WTC11 (cell line): ENCODE data around the gene KANSL3. TPM values are rescaled to one million over a fixed set of nuclear protein-coding genes. Genes with fewer than 3 reads are reported as not detected.

ENCODE experiments used
- ATAC-seq: fragments of 200-7000 bp; cut with Tn5 transposase; 2 replicates; pipeline ENCODE4 v1.10.0; 2021; ENCODE audit warnings: mild to moderate bottlenecking, moderate library complexity
- CTCF ChIA-PET: fragments of 300-600 bp; sonication (Branson Sonifier 250); formaldehyde crosslinking; loops from one replicate; lab custom pipeline; 2021; ENCODE audit warnings: antibody characterized with exemption; lab: Charles Lee
- POLR2A ChIA-PET: fragments of 350-600 bp; sonication (Branson Sonifier 250); formaldehyde crosslinking; loops from one replicate; lab custom pipeline; 2021; ENCODE audit warnings: antibody characterized with exemption; lab: Charles Lee
- DNase-seq: peaks from one replicate; pipeline ENCODE4 v3.0.0; 2021; ENCODE audit warnings: low spot score
- H3K27ac Mint-ChIP-seq: 2 replicates; pipeline ENCODE4 v1.8.0; 2021; ENCODE audit warnings: mixed read lengths
- H3K27me3 Mint-ChIP-seq: 2 replicates; pipeline ENCODE4 v1.8.0; 2021; ENCODE audit warnings: low read depth, mild to moderate bottlenecking, moderate library complexity, mixed read lengths
- H3K36me3 Mint-ChIP-seq: 2 replicates; pipeline ENCODE4 v1.8.0; 2021; ENCODE audit warnings: mixed read lengths
- H3K4me1 Mint-ChIP-seq: 2 replicates; pipeline ENCODE4 v1.8.0; 2022; ENCODE audit warnings: mixed read lengths
- H3K4me3 Mint-ChIP-seq: 2 replicates; pipeline ENCODE4 v1.8.0; 2021; ENCODE audit warnings: mild to moderate bottlenecking, moderate library complexity, mixed read lengths
- H3K9me3 Mint-ChIP-seq: 2 replicates; pipeline ENCODE4 v1.8.0; 2021; ENCODE audit warnings: mixed read lengths
- ARID4B ChIP-seq: sonication (generic); formaldehyde crosslinking; IDR thresholded peaks from 2 replicates; pipeline ENCODE4 v1.8.0; 2023; ENCODE audit warnings: missing genetic modification reagents, mild to moderate bottlenecking, borderline replicate concordance
- ATF3 ChIP-seq: sonication (generic); formaldehyde crosslinking; conservative IDR thresholded peaks from 2 replicates; pipeline ENCODE4 v1.8.1; 2022; ENCODE audit warnings: mild to moderate bottlenecking, missing genetic modification reagents
- ESRRA ChIP-seq: sonication (generic); formaldehyde crosslinking; IDR thresholded peaks from 2 replicates; pipeline ENCODE4 v1.8.1; 2022; ENCODE audit warnings: mild to moderate bottlenecking, missing genetic modification reagents, borderline replicate concordance
- FOXK1 ChIP-seq: sonication (generic); formaldehyde crosslinking; IDR thresholded peaks from 2 replicates; pipeline ENCODE4 v1.8.0; 2022; ENCODE audit warnings: mild to moderate bottlenecking, moderate library complexity, missing genetic modification reagents
- JUN ChIP-seq: sonication (generic); formaldehyde crosslinking; IDR thresholded peaks from 2 replicates; pipeline ENCODE4 v1.8.0; 2023; ENCODE audit warnings: mild to moderate bottlenecking, missing genetic modification reagents
- MAX ChIP-seq: sonication (generic); formaldehyde crosslinking; IDR thresholded peaks from 2 replicates; pipeline ENCODE4 v1.8.0; 2022; ENCODE audit warnings: mild to moderate bottlenecking, missing genetic modification reagents
- MLX ChIP-seq: sonication (generic); formaldehyde crosslinking; IDR thresholded peaks from 2 replicates; pipeline ENCODE4 v1.8.1; 2023; ENCODE audit warnings: mild to moderate bottlenecking, missing genetic modification reagents, moderate library complexity
- MYBL2 ChIP-seq: sonication (generic); formaldehyde crosslinking; IDR thresholded peaks from 2 replicates; pipeline ENCODE4 v1.8.1; 2023; ENCODE audit warnings: mild to moderate bottlenecking, moderate library complexity, missing genetic modification reagents
- NFATC4 ChIP-seq: fragments of 250-450 bp; sonication (Bioruptor Pico); IDR thresholded peaks from 2 replicates; pipeline ENCODE4 v1.9.0; 2021; ENCODE audit warnings: mild to moderate bottlenecking
- NR2C2 ChIP-seq: sonication (generic); formaldehyde crosslinking; IDR thresholded peaks from 2 replicates; pipeline ENCODE4 v1.8.0; 2022; ENCODE audit warnings: mild to moderate bottlenecking, missing genetic modification reagents
- PRRX2 ChIP-seq: fragments of 250-450 bp; sonication (Bioruptor Pico); IDR thresholded peaks from 2 replicates; pipeline ENCODE4 v1.8.0; 2021; ENCODE audit warnings: mild to moderate bottlenecking
- RORB ChIP-seq: fragments of 250-450 bp; sonication (Bioruptor Pico); IDR thresholded peaks from 2 replicates; pipeline ENCODE4 v1.9.0; 2021; ENCODE audit warnings: mild to moderate bottlenecking
- SMAD4 ChIP-seq: sonication (generic); formaldehyde crosslinking; IDR thresholded peaks from 2 replicates; pipeline ENCODE4 v1.8.0; 2022; ENCODE audit warnings: mild to moderate bottlenecking, missing genetic modification reagents
- TP53 ChIP-seq: sonication (generic); formaldehyde crosslinking; IDR thresholded peaks from 2 replicates; pipeline ENCODE4 v1.8.1; 2023; ENCODE audit warnings: mild to moderate bottlenecking, missing genetic modification reagents
- USF2 ChIP-seq: sonication (generic); formaldehyde crosslinking; IDR thresholded peaks from 2 replicates; pipeline ENCODE4 v1.8.1; 2023; ENCODE audit warnings: mild to moderate bottlenecking, missing genetic modification reagents, moderate library complexity
- ZBTB21 ChIP-seq: sonication (generic); formaldehyde crosslinking; IDR thresholded peaks from 2 replicates; pipeline ENCODE4 v1.8.1; 2023; ENCODE audit warnings: mild to moderate bottlenecking, missing genetic modification reagents, borderline replicate concordance
- ZNF138 ChIP-seq: sonication (generic); formaldehyde crosslinking; conservative IDR thresholded peaks from 2 replicates; pipeline ENCODE4 v1.8.1; 2022; ENCODE audit warnings: mild to moderate bottlenecking, moderate library complexity, missing genetic modification reagents
- ZNF532 ChIP-seq: fragments of 250-450 bp; sonication (Bioruptor Pico); IDR thresholded peaks from 2 replicates; pipeline ENCODE4 v1.9.0; 2021; ENCODE audit warnings: mild to moderate bottlenecking, borderline replicate concordance
- ZSCAN18 ChIP-seq: fragments of 250-450 bp; sonication (Bioruptor Pico); IDR thresholded peaks from 2 replicates; pipeline ENCODE4 v2.1.2; 2022; ENCODE audit warnings: mild to moderate bottlenecking, moderate library complexity
- total RNA-seq: library from RNA; stranded (reverse); gene quantifications from 3 replicates; pipeline ENCODE4 v1.2.3, GENCODE V29; 2021

The KANSL3 gene
- total RNA-seq, 1 experiment from 2014 or later = 32.5 TPM

GRCh38 chr2:96649342-96649741 lies 11.2 kb upstream of the KANSL3 start:
- Mint-ChIP-seq H3K4me1 (no peaks in the 10 kb centered on the region), H3K27ac (no peak overlapping the region), H3K27me3 (no peaks in the 10 kb centered on the region), H3K4me3 (no peak overlapping the region), H3K9me3 (no peaks in the 10 kb centered on the region), H3K36me3 (no peaks in the 10 kb centered on the region; the same call in 1 of the 2 replicates)
- no peak for TF ChIP-seq MAX
- no peak for TF ChIP-seq PRRX2 (CRISPR knock-in tag)
- no peak for TF ChIP-seq ZBTB21 (CRISPR knock-in tag)
- no peak for TF ChIP-seq ZSCAN18 (CRISPR knock-in tag)
- TF ChIP-seq ZNF138 = no peak
- TF ChIP-seq TP53 = no peak
- TF ChIP-seq FOXK1 (CRISPR knock-in tag) = no peak
- no peak for TF ChIP-seq ESRRA
- no peak for TF ChIP-seq USF2 (CRISPR knock-in tag)
- TF ChIP-seq ATF3 = no peak
- TF ChIP-seq MYBL2 = no peak
- no peak for TF ChIP-seq SMAD4 (CRISPR knock-in tag)
- TF ChIP-seq RORB (CRISPR knock-in tag) = no peak
- TF ChIP-seq JUN (CRISPR knock-in tag) = no peak
- TF ChIP-seq NR2C2 (CRISPR knock-in tag) = no peak
- TF ChIP-seq ZNF532 (CRISPR knock-in tag) = no peak
- TF ChIP-seq NFATC4 (CRISPR knock-in tag) = no peak
- no peak for TF ChIP-seq ARID4B (CRISPR knock-in tag)
- TF ChIP-seq MLX = no peak
- CTCF ChIA-PET = no interaction called here
- no peak for DNase-seq
- POLR2A ChIA-PET = no interaction called here
- ATAC-seq = no peak
